SU-DHL-6 (cell line): ENCODE results near the gene CYTH1.

Experiments
- H2AFZ ChIP-seq: fragments of 200-600 bp; sonication (generic); 2 replicates; pipeline ENCODE4 v1.6.1; 2014; ENCODE audit warnings: low read depth, mild to moderate bottlenecking, moderate library complexity, mixed read lengths, antibody characterized with exemption, low read length; ENCODE audit not compliant: severe bottlenecking
- H3F3A ChIP-seq: fragments of 200-600 bp; shearing (Covaris generic); 2 replicates; pipeline ENCODE4 v1.6.0; 2016; ENCODE audit warnings: antibody characterized with exemption, mild to moderate bottlenecking; ENCODE audit not compliant: insufficient read depth
- H3K27ac ChIP-seq: fragments of 200-600 bp; sonication (generic); 2 replicates; pipeline ENCODE4 v1.5.1; 2016; ENCODE audit warnings: low read depth, mild to moderate bottlenecking, low read length, moderate library complexity, mixed read lengths
- H3K27me3 ChIP-seq: fragments of 200-600 bp; sonication (generic), shearing (Covaris generic); 2 replicates; pipeline ENCODE4 v1.6.0; 2014; ENCODE audit warnings: mild to moderate bottlenecking, low read length
- H3K36me3 ChIP-seq: fragments of 200-600 bp; sonication (generic); 2 replicates; pipeline ENCODE4 v1.6.1; 2014; ENCODE audit warnings: mild to moderate bottlenecking, low read length, mixed read lengths
- H3K4me2 ChIP-seq: fragments of 300-600, 200-600 bp; shearing (Covaris generic), sonication (generic); 2 replicates; pipeline ENCODE4 v1.6.0; 2014; ENCODE audit warnings: low read length, low read depth, mild to moderate bottlenecking; ENCODE audit not compliant: poor library complexity, severe bottlenecking
- H3K4me3 ChIP-seq: fragments of 200-600 bp; sonication (generic); 2 replicates; pipeline ENCODE4 v1.5.1; 2014; ENCODE audit warnings: antibody characterized with exemption, low read length, mild to moderate bottlenecking, mixed read lengths; ENCODE audit not compliant: insufficient read depth, poor library complexity, severe bottlenecking
- H3K79me2 ChIP-seq: fragments of 200-600 bp; sonication (generic); 2 replicates; pipeline ENCODE4 v1.6.1; 2014; ENCODE audit warnings: mild to moderate bottlenecking, low read length, moderate library complexity; ENCODE audit not compliant: insufficient read depth
- H3K9ac ChIP-seq: fragments of 200-600 bp; sonication (generic); 2 replicates; pipeline ENCODE4 v1.7.0; 2014; ENCODE audit warnings: mild to moderate bottlenecking, low read length
- H3K9me2 ChIP-seq: fragments of 200-600 bp; sonication (generic); replicated peaks from 2 replicates; pipeline ENCODE4 v1.6.1; 2014; ENCODE audit warnings: low read length; ENCODE audit not compliant: insufficient read depth
- H3K9me3 ChIP-seq: fragments of 200-600 bp; sonication (generic); 2 replicates; pipeline ENCODE4 v1.6.1; 2014; ENCODE audit warnings: low read length, mixed read lengths; ENCODE audit not compliant: insufficient read depth
- H4K20me1 ChIP-seq: fragments of 200-600 bp; sonication (generic); 2 replicates; pipeline ENCODE4 v1.6.1; 2014; ENCODE audit warnings: low read depth, mild to moderate bottlenecking, antibody characterized with exemption, low read length, moderate library complexity, mixed read lengths
- EZH2phosphoT487 ChIP-seq: fragments of 200-600 bp; sonication (generic), shearing (Covaris generic); conservative IDR thresholded peaks from 2 replicates; pipeline ENCODE4 v1.6.1; 2018; ENCODE audit warnings: mild to moderate bottlenecking, antibody characterized with exemption, low read length, moderate library complexity, mixed read lengths
- TF ChIP-seq, protein P1 (sequence below): fragments of 200-600 bp; sonication (generic); IDR thresholded peaks from one replicate; pipeline ENCODE4 v1.5.1; 2017; ENCODE audit warnings: antibody characterized with exemption, mild to moderate bottlenecking, low read length, moderate library complexity; ENCODE audit not compliant: insufficient read depth, poor library complexity, severe bottlenecking

The CYTH1 gene

DNA sequence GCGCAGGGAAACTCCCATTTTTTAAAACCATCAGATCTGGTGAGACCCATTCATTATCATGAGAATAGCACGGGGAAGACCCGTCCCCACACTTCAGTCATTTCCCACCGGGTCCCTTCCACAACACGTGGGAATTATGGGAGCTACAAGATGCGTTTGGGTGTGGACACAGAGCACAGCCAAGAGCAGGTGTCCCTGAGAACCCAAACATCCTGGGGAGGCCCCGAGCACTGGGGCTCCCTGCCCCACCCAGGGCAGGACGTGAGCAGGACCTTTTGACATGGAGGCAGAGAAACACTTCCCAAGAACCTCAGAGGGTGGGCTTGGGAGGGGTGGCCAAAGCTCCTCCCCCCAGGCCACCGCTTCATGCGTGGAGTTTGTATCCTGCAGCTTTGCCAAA, 115.0 kb downstream of the CYTH1 start:
- Histone ChIP-seq H3K9me2 (no peaks in the 10 kb centered on the region), H3K27me3 (no peaks in the 10 kb centered on the region), H3K9ac (no peak overlapping the region), H3K4me3 (no peak overlapping the region), H2AFZ (no peak overlapping the region), H3K9me3 (no peaks in the 10 kb centered on the region), H3K79me2 (no peaks in the 10 kb centered on the region), H4K20me1 (no peaks in the 10 kb centered on the region), H3F3A (peaks cover 3% of the 10 kb centered on the region; the same call in 1 of the 2 replicates), H3K27ac (no peak overlapping the region), H3K4me2 (no peak overlapping the region), H3K36me3 (no peaks in the 10 kb centered on the region)
- TF ChIP-seq, protein P1, sequence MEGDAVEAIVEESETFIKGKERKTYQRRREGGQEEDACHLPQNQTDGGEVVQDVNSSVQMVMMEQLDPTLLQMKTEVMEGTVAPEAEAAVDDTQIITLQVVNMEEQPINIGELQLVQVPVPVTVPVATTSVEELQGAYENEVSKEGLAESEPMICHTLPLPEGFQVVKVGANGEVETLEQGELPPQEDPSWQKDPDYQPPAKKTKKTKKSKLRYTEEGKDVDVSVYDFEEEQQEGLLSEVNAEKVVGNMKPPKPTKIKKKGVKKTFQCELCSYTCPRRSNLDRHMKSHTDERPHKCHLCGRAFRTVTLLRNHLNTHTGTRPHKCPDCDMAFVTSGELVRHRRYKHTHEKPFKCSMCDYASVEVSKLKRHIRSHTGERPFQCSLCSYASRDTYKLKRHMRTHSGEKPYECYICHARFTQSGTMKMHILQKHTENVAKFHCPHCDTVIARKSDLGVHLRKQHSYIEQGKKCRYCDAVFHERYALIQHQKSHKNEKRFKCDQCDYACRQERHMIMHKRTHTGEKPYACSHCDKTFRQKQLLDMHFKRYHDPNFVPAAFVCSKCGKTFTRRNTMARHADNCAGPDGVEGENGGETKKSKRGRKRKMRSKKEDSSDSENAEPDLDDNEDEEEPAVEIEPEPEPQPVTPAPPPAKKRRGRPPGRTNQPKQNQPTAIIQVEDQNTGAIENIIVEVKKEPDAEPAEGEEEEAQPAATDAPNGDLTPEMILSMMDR: no peak
- no peak for TF ChIP-seq EZH2phosphoT487

DNA sequence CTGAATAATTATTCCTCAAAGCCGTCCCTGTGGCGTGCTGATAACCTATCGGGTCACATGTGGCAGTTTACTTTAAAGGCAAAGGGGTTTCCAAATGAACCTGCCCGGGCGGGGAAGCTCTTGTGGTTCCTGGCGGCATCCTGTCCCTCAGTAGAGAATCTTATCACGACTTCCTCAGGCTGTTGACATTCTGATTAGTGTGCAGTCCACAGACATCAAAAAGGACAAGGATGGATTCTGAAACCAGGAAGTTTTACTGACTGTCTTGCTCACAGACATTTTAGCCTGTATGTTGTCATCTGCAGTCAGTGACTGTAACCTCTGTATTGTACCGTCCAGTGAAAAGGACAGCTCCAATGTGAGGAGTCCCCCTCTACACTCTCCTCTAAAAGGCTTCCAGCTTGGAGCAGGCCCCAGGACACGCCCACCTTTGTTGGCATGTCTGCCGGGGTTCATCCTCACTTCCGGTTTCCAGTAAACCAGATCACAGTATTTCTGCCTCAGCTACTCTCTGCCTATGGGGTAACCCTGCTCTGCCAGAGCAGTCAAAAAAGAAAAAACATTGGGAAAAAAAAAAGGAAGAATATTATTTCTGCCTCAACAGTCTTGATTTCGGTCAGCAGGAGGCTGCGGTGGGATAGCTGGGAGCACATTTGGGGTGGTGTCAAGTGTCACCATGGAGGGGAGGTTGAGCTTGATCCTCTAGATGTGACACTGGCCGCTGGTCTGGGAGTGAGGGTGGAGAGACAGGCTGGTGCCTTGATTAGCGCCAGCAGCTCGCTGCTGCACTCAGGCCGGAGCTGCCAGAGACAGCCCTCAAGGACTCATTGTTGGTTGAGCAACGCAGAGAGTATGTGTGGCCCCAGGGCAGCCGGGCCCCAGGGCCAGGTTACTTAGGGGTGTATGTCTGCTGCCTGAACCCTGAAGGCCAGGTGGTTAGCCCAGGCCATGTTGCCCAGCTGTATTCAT, 115.8 kb downstream of the CYTH1 start:
- H3K4me2 ChIP-seq: no peak overlapping the region

DNA sequence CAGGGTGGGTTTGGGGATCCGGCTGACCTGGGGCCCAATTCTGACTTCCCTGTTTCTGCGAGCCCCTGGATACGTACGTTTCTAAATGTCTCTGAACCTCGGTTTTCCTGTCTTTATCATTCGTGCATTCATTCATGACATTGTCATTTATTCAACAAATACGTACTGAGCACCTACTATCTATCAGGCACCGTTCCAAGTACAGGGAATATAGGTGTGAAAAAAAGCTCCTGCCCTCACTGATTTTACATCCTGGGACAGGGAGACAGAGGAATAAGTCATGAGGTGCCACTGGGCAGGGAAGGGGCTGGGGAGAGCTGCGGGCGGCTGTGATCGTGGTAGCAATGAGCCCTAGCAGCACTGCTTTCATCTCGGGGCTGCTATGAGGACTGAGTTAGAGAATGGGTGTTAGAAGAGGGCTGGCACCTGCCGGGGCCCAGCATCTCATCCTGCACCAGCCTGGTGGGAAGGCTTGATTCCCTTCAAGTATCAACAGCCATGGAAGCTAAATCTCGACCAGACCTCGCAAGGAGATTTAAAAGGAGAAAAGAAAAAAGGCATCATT, 116.6 kb downstream of the CYTH1 start:
- Histone ChIP-seq H3K9me2 (no peaks in the 10 kb centered on the region), H2AFZ (no peak overlapping the region), H3F3A (no peaks in the 10 kb centered on the region), H3K27ac (no peak overlapping the region), H3K27me3 (no peaks in the 10 kb centered on the region), H3K9me3 (no peaks in the 10 kb centered on the region), H3K9ac (no peak overlapping the region), H3K79me2 (no peaks in the 10 kb centered on the region), H4K20me1 (no peaks in the 10 kb centered on the region), H3K4me2 (no peak overlapping the region), H3K4me3 (no peak overlapping the region), H3K36me3 (no peaks in the 10 kb centered on the region)
- TF ChIP-seq EZH2phosphoT487: no peak
- TF ChIP-seq, protein P1: no peak

More for the DNA sequence above, 115.8 kb downstream of the CYTH1 start:
- Histone ChIP-seq H3K9me3 (no peaks in the 10 kb centered on the region), H3K9ac (no peak overlapping the region), H3K36me3 (no peaks in the 10 kb centered on the region), H4K20me1 (no peaks in the 10 kb centered on the region), H2AFZ (no peak overlapping the region), H3K79me2 (no peaks in the 10 kb centered on the region), H3K27me3 (no peaks in the 10 kb centered on the region), H3K27ac (no peak overlapping the region), H3F3A (no peaks in the 10 kb centered on the region), H3K9me2 (no peaks in the 10 kb centered on the region), H3K4me3 (no peak overlapping the region)
- no peak for TF ChIP-seq EZH2phosphoT487
